ENCODE results near the gene ZNF521.

DNA sequence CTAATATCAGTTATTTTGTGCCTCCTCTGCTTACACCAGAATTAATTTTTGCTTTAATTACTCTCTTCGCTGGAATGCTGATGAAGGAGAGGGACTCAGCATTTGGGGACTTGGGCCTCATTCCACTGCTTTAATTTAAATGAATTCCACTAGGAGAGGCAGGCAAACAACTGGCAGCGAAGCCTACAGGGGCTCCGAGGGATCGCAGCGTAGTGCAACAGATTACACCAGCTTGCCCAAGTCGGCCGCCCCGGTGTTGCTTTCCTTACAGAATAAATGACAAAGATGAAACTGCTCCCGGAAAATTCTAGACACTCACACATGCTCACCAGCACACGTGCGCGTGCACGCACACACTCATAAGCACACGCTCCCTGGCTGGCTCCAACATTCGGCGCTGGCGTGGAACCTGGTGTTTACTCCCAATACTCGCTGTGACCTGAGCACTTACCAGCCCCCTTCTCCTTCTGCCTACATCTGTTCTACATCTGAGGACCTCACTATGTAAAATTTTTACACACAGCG is 175.4 kb downstream of the ZNF521 start:
- TF ChIP-seq, protein P1, sequence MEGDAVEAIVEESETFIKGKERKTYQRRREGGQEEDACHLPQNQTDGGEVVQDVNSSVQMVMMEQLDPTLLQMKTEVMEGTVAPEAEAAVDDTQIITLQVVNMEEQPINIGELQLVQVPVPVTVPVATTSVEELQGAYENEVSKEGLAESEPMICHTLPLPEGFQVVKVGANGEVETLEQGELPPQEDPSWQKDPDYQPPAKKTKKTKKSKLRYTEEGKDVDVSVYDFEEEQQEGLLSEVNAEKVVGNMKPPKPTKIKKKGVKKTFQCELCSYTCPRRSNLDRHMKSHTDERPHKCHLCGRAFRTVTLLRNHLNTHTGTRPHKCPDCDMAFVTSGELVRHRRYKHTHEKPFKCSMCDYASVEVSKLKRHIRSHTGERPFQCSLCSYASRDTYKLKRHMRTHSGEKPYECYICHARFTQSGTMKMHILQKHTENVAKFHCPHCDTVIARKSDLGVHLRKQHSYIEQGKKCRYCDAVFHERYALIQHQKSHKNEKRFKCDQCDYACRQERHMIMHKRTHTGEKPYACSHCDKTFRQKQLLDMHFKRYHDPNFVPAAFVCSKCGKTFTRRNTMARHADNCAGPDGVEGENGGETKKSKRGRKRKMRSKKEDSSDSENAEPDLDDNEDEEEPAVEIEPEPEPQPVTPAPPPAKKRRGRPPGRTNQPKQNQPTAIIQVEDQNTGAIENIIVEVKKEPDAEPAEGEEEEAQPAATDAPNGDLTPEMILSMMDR (IDR thresholded peaks at IDR 0.05) = no peak
- TF ChIP-seq POLR2A (IDR thresholded peaks at IDR 0.05) = no peak

All from thyroid gland (tissue), 4 donors.